GM23338 (cell line): ENCODE measurements around the gene RAPGEF4.

Experiments
- CTCF ChIP-seq, 2 experiments: fragments of 200-600 bp in 1 of 2; sonication (generic) in 1 of 2; conservative IDR thresholded peaks; 2 replicates each; pipeline versions ENCODE4 v1.5.1 to v1.6.1; 2016 to 2017; ENCODE audit warnings: antibody characterized with exemption in 2 of 2, low read depth in 2 of 2, mild to moderate bottlenecking in 2 of 2, moderate library complexity in 1 of 2
- POLR2AphosphoS5 ChIP-seq: IDR thresholded peaks from 2 replicates; pipeline ENCODE4 v1.6.1; 2016; ENCODE audit warnings: antibody characterized with exemption, low read depth
- ZNF114 ChIP-seq: fragments of 250-450 bp; sonication (Bioruptor Pico); IDR thresholded peaks from 2 replicates; pipeline ENCODE4 v1.5.0; 2020; ENCODE audit warnings: mild to moderate bottlenecking, moderate library complexity

- TF ChIP-seq POLR2AphosphoS5 (no peak), ZNF114 (no peak), CTCF (conservative IDR thresholded peaks at IDR 0.05; ENCODE audit: low read depth in 2 of 2) (no peak)
Measured at GRCh38 chr2:173087793-173088496, 352.3 kb downstream of the RAPGEF4 start.
